ENCODE results near the gene JUND. TPM values are rescaled to one million over a fixed set of nuclear protein-coding genes. Genes with fewer than 3 reads are reported as not detected.

JUND gene
- total RNA-seq, 4 donors from 2014 or later: 629 to 753 (median 680) TPM

DNA sequence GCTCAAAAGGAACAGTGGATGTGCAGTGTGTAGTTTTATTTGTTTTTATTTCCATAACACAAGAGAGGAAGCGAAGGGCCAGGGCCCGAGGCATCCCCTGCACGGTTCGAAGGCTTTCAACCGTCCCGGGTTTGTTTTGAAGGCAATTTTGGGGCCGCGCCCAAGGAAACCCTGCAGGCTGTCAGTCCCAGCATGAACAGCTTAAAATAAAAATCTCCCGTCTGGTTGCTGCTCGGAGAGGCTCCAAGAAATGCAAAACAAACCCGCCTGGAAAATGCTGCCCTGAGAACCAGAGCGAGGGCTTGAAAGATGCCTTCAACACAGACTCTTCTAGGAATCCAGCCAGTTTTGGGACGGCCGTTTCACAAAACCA lies 25.5 kb upstream of the JUND start:
- peaks cover 8 to 67% (median 36%) of the 10 kb centered on the region in 4 donors for H3K4me1 ChIP-seq
- H3K27ac ChIP-seq: peak overlapping the region; percentile 91 to 98 (median 93)
- H3K36me3 ChIP-seq: peaks cover 0 to 17% (median 0%) of the 10 kb centered on the region in 3 donors

DNA sequence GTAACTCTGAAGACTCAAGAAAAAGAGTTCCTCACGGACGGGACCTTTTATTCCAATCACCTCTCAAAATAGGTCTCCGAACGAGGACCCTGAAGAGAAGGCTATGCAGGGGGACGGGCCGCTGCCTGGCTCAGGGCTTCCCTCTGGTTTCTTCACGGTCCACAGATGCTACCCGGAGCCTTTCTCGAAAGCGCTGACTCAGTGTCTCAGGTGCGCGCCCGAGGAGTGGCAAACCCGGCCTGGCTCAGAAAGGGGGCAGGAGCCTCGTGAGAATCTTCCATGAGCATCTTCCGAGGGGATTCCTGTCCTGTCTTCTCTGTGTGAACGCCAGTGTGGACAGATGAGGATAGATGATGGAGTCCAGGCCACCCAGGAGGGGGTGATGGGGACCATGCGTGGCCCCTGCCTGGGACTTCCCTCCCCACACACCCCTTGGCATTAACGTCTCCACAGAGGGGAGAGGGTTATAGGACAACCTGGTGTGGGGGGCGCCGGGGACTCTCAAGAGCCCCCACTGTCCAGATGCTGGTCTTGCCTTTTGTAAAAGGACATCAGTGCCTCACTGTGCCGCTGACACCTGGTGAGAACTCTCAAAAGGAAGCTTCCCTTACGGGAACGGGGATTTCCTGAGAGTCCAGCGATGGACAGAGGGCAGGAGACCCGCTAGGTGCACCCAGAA lies 24.9 kb upstream of the JUND start:
- H3K4me1 ChIP-seq: peaks cover 6 to 66% (median 36%) of the 10 kb centered on the region in 4 donors
- peak overlapping the region; percentile 91 to 98 (median 93) for H3K27ac ChIP-seq
- peaks cover 0 to 11% (median 0%) of the 10 kb centered on the region in 3 donors for H3K36me3 ChIP-seq
- H3K27me3 ChIP-seq: no peaks in the 10 kb centered on the region
- no peak overlapping the region for H3K4me3 ChIP-seq
- DNase-seq: peak in 1 of 3 donors; percentile 72
- H3K9me3 ChIP-seq: no peaks in the 10 kb centered on the region
- TF ChIP-seq, protein P1, sequence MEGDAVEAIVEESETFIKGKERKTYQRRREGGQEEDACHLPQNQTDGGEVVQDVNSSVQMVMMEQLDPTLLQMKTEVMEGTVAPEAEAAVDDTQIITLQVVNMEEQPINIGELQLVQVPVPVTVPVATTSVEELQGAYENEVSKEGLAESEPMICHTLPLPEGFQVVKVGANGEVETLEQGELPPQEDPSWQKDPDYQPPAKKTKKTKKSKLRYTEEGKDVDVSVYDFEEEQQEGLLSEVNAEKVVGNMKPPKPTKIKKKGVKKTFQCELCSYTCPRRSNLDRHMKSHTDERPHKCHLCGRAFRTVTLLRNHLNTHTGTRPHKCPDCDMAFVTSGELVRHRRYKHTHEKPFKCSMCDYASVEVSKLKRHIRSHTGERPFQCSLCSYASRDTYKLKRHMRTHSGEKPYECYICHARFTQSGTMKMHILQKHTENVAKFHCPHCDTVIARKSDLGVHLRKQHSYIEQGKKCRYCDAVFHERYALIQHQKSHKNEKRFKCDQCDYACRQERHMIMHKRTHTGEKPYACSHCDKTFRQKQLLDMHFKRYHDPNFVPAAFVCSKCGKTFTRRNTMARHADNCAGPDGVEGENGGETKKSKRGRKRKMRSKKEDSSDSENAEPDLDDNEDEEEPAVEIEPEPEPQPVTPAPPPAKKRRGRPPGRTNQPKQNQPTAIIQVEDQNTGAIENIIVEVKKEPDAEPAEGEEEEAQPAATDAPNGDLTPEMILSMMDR (IDR thresholded peaks at IDR 0.05): no peak
- TF ChIP-seq POLR2A (IDR thresholded peaks at IDR 0.05): no peak

More for the DNA sequence above, 25.5 kb upstream of the JUND start:
- no peak overlapping the region for H3K4me3 ChIP-seq
- H3K27me3 ChIP-seq: no peaks in the 10 kb centered on the region
- DNase-seq: peak in 2 of 3 donors; percentile 50 to 56
- H3K9me3 ChIP-seq: no peaks in the 10 kb centered on the region
- TF ChIP-seq, protein P1 (IDR thresholded peaks at IDR 0.05): no peak
- no peak for TF ChIP-seq POLR2A (IDR thresholded peaks at IDR 0.05)

DNA sequence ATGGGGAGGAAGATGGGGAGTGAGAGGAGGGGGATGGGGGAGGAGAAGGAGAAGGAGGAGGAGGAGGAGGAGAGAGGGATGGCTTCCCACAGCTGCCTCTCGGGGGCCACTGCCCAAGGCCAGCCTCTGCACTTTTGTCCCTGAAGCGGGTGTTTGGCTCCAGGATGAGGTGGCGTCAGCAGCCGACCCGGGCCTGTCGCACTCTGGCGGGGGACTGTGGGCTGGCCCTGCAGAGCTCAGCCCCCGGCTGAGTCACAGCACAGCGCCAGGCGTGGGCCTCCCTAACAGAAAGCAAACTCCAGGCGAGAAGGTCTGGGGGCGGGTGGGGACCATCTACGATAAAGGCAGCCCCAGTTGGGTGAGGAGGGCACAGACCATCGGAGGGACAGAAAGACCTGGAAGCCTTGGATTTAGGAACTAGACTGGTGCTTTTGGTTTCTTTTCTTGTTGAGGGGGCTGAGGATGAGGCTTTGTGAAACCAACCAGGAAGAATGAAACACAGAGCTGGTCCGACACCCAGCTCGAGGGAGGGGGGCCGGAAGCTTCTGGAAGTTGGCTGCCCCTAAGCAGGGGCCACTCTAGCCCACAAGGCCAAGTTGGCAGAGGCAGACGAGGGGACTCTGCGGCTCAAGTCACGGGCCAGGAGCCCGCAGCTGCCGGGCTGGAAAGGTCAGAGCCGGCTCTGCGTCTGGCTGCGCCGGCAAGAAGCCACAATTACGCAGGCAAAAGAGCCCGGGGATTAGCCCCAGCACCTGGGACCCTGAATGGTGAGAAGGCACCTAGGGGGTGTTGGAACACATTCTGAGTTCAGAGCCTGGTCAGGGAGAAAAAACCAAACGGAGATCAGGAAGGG lies 23.3 kb upstream of the JUND start:
- H3K36me3 ChIP-seq: peaks cover 0 to 9% (median 0%) of the 10 kb centered on the region in 3 donors
- H3K27me3 ChIP-seq: no peaks in the 10 kb centered on the region
- peak overlapping the region; percentile 25 to 49 (median 46) for H3K4me3 ChIP-seq
- H3K27ac ChIP-seq: peak overlapping the region; percentile 92 to 98 (median 94)
- peak; percentile 82 to 90 (median 86) for DNase-seq
- peaks cover 6 to 67% (median 36%) of the 10 kb centered on the region in 4 donors for H3K4me1 ChIP-seq
- TF ChIP-seq, protein P1 (IDR thresholded peaks at IDR 0.05): no peak
- peak; percentile 45 to 77 for TF ChIP-seq POLR2A (IDR thresholded peaks at IDR 0.05)
- H3K9me3 ChIP-seq: no peaks in the 10 kb centered on the region

DNA sequence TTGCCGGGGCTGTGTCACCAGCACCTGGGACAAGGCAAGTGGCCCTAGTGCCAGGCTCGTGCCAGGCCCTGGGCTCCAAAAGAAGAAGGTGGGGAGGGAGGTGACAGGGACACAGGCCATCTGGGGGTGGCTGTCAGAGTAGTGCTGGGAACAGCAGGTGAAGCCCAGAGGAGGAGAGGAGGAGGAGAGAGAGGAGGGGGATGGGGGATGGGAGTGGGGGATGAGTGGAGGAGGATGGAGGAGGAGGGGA lies 22.7 kb upstream of the JUND start:
- Histone ChIP-seq H3K27me3 (no peaks in the 10 kb centered on the region), H3K9me3 (no peaks in the 10 kb centered on the region), H3K36me3 (peaks cover 0 to 4% (median 0%) of the 10 kb centered on the region in 3 donors), H3K4me1 (peaks cover 6 to 70% (median 36%) of the 10 kb centered on the region in 4 donors), H3K27ac (peak overlapping the region; percentile 92 to 98 (median 94)), H3K4me3 (peak overlapping the region; percentile 25 to 49 (median 46))
- DNase-seq: peak in 1 of 3 donors; percentile 60
- TF ChIP-seq, protein P1 (IDR thresholded peaks at IDR 0.05): no peak
- no peak for TF ChIP-seq POLR2A (IDR thresholded peaks at IDR 0.05)

DNA sequence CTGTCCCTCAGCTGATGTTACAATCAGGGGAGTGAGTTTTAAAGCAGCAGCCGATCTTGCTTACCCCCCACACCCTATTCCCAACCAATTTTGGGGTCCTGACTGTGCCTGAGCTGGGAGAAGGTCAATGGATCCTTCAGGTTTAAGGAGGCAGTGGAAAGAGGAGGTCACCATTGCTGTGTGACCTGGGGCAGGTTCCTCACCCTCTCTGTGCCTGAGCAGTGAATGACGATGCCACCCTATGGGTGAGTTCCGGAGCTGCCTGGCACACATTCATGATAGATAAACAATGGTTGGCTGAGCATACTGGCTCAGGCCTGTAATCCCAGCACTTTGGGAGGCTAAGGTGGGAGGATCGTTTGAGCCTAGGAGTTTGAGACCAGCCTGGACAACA lies 20.3 kb upstream of the JUND start:
- DNase-seq: no peak
- H3K4me3 ChIP-seq: no peak overlapping the region
- no peak for TF ChIP-seq POLR2A (IDR thresholded peaks at IDR 0.05)
- TF ChIP-seq, protein P1 (IDR thresholded peaks at IDR 0.05): no peak
- no peaks in the 10 kb centered on the region for H3K27me3 ChIP-seq
- H3K9me3 ChIP-seq: no peaks in the 10 kb centered on the region
- no peaks in the 10 kb centered on the region for H3K36me3 ChIP-seq
- peak overlapping the region; percentile 6 to 84 (median 38) for H3K27ac ChIP-seq
- peaks cover 6 to 70% (median 33%) of the 10 kb centered on the region in 4 donors for H3K4me1 ChIP-seq

Measured in Peyer's patch (tissue), 4 donors.